ENCODE measurements around the gene ACY1.
"Not testable (repeated sequence)": the region's sequence is repeated elsewhere in the genome, so short reads cannot be mapped to it uniquely, and the experiment has no call there.

Gene ACY1

GRCh38 chr3:51986010-51986947 lies 2.9 kb downstream of the ACY1 start:
- DNase-seq, result no peak

GRCh38 chr3:51987568-51987967 lies 4.2 kb downstream of the ACY1 start:
- no peak for DNase-seq

- DNase-seq, result no peak
Measured at GRCh38 chr3:51988286-51989146, 5.2 kb downstream of the ACY1 start.

GRCh38 chr3:51990501-51990971 lies 7.2 kb downstream of the ACY1 start:
- DNase-seq, result not testable (repeated sequence)

GRCh38 chr3:51992017-51992682 lies 8.8 kb downstream of the ACY1 start:
- no peak for DNase-seq

GRCh38 chr3:51993657-51994056 lies 10.3 kb downstream of the ACY1 start:
- not testable (repeated sequence) for DNase-seq

GRCh38 chr3:51994530-51994929 lies 11.2 kb downstream of the ACY1 start:
- DNase-seq, result no peak

GRCh38 chr3:51995346-51996163 lies 12.2 kb downstream of the ACY1 start, which contains the start of gene RPL29:
Gene RPL29 (minus strand): TSS chr3:51995895. CDS start chr3:51995461, 434 bp downstream.
- DNase-seq, result peak; percentile 88

- no peak for DNase-seq
Measured at GRCh38 chr3:51997172-51997571, 13.8 kb downstream of the ACY1 start.

- no peak for DNase-seq
Measured at GRCh38 chr3:51997935-51998596, 14.7 kb downstream of the ACY1 start.

GRCh38 chr3:51998774-51999173 lies 15.4 kb downstream of the ACY1 start:
- DNase-seq, result no peak

GRCh38 chr3:51999846-52000245 lies 16.5 kb downstream of the ACY1 start:
- DNase-seq, result no peak

- DNase-seq, result peak; percentile 81
Measured at GRCh38 chr3:52001443-52001974, 18.2 kb downstream of the ACY1 start.

GRCh38 chr3:52002748-52003147 lies 19.4 kb downstream of the ACY1 start:
- no peak for DNase-seq

GRCh38 chr3:52004163-52004787 lies 20.9 kb downstream of the ACY1 start:
- no peak for DNase-seq

GRCh38 chr3:52004906-52005395 lies 21.6 kb downstream of the ACY1 start:
- no peak for DNase-seq

GRCh38 chr3:52005571-52005986 lies 22.2 kb downstream of the ACY1 start:
- DNase-seq, result no peak

- no peak for DNase-seq
Measured at GRCh38 chr3:52006017-52006819, 22.9 kb downstream of the ACY1 start.

- DNase-seq, result no peak
Measured at GRCh38 chr3:52006820-52007133, 23.4 kb downstream of the ACY1 start.

GRCh38 chr3:52007291-52007690 lies 24.0 kb downstream of the ACY1 start:
- DNase-seq, result no peak
